Endodermal cell (in vitro differentiated cells): ENCODE data around the gene CDH13. TPM values are rescaled to one million over a fixed set of nuclear protein-coding genes. Genes with fewer than 3 reads are reported as not detected.

ENCODE experiments used
- DNase-seq: peaks from one replicate; pipeline ENCODE4 v3.0.0-alpha.2; 2017
- H3K27ac ChIP-seq: 2 replicates; pipeline ENCODE4 v1.5.1; 2013; ENCODE audit warnings: mild to moderate bottlenecking, low read depth, low read length, moderate library complexity
- H3K27me3 ChIP-seq: 2 replicates; pipeline ENCODE4 v1.6.1; 2013; ENCODE audit warnings: mild to moderate bottlenecking, low read length, moderate library complexity; ENCODE audit not compliant: insufficient read depth, control insufficient read depth, poor library complexity, severe bottlenecking
- H3K36me3 ChIP-seq: 2 replicates; pipeline ENCODE4 v1.7.0; 2013; ENCODE audit warnings: mild to moderate bottlenecking, low read length, moderate library complexity; ENCODE audit not compliant: control insufficient read depth, insufficient read depth
- H3K4me1 ChIP-seq: one replicate; pipeline ENCODE4 v1.7.0; 2013; ENCODE audit warnings: low read length; ENCODE audit not compliant: control insufficient read depth, insufficient read depth
- H3K4me3 ChIP-seq: 2 replicates; pipeline ENCODE4 v1.5.1; 2013; ENCODE audit warnings: mild to moderate bottlenecking, low read length, moderate library complexity
- H3K9ac ChIP-seq: 2 replicates; pipeline ENCODE4 v1.6.1; 2013; ENCODE audit warnings: mild to moderate bottlenecking, low read length, moderate library complexity; ENCODE audit not compliant: poor library complexity, severe bottlenecking; ENCODE audit errors: extremely low read depth
- H3K9me3 ChIP-seq: 2 replicates; pipeline ENCODE4 v1.6.1; 2013; ENCODE audit warnings: mild to moderate bottlenecking, low read length, moderate library complexity; ENCODE audit not compliant: control insufficient read depth
- H3K27ac Mint-ChIP-seq: 2 replicates; pipeline ENCODE4 v1.8.0; 2020; ENCODE audit warnings: mixed read lengths
- H3K27me3 Mint-ChIP-seq: 2 replicates; pipeline ENCODE4 v1.8.0; 2021; ENCODE audit warnings: mild to moderate bottlenecking, mixed read lengths; ENCODE audit not compliant: insufficient read depth
- H3K36me3 Mint-ChIP-seq: 2 replicates; pipeline ENCODE4 v1.8.0; 2020; ENCODE audit warnings: low read depth, mixed read lengths
- H3K4me1 Mint-ChIP-seq: 2 replicates; pipeline ENCODE4 v1.8.0; 2020; ENCODE audit warnings: mixed read lengths
- H3K4me3 Mint-ChIP-seq: 2 replicates; pipeline ENCODE4 v1.8.0; 2020; ENCODE audit warnings: mild to moderate bottlenecking, moderate library complexity, mixed read lengths
- H3K9me3 Mint-ChIP-seq: 2 replicates; pipeline ENCODE4 v1.8.0; 2020; ENCODE audit warnings: mild to moderate bottlenecking, mixed read lengths
- WGBS, 2 experiments: methylation state at CpG; one replicate each; pipeline versions ENCODE4 v1.1.5 to v1.1.7; 2013; ENCODE audit warnings: missing lambda C conversion rate in 2 of 2, mixed read lengths in 1 of 2; ENCODE audit not compliant: insufficient coverage in 1 of 2, insufficient read length in 1 of 2; 5-methylcytosine and 5-hydroxymethylcytosine counted together
- total RNA-seq, 2 donors: library from RNA; stranded (reverse); fragmentation: NEBNext Ultra II Directional in 1 of 2; extraction: Animal tissue kit (Norgen Biotek cat#: 25700) in 1 of 2; gene quantifications; 2 replicates in 1 of 2; 3 replicates in 1 of 2; pipeline ENCODE4 v1.2.1, GENCODE V29; 2021
- TF ChIP-seq, protein P1 (sequence below): fragments of 200-600 bp; sonication (generic); conservative IDR thresholded peaks from 2 replicates; pipeline ENCODE4 v1.5.0; 2021; ENCODE audit warnings: antibody characterized with exemption, mild to moderate bottlenecking

CDH13 gene
- total RNA-seq, 2 donors from 2014 or later: 0.86 to 1.8 TPM

DNA sequence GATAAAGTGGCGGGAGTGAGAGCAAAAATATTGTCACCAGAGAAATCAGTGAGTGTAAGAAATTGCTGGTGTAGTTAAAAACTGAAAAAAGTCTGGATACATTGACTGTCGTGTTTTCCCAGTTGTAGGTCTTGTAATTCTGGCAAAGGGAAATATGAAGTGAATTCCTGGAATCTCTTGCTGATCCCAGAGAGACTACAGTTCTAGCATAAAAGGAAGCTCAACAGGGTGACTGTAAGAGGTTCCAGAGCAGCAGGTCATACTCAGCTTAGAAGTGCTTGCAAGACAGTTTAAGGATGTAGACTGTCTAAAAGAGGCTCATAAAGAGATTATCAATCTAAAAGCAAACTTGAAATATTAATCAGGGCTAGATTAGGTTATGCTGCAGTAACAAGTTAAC is 890.2 kb downstream of the CDH13 start:
- Histone ChIP-seq H3K36me3 (no peaks in the 10 kb centered on the region), H3K27me3 (no peaks in the 10 kb centered on the region), H3K9ac (no peak overlapping the region), H3K4me3 (peak overlapping the region; percentile 48), H3K9me3 (peaks cover 32% of the 10 kb centered on the region), H3K4me1 (no peaks in the 10 kb centered on the region), H3K27ac (no peak overlapping the region)
- no peaks in the 10 kb centered on the region for H3K36me3 Mint-ChIP-seq
- TF ChIP-seq, protein P1, sequence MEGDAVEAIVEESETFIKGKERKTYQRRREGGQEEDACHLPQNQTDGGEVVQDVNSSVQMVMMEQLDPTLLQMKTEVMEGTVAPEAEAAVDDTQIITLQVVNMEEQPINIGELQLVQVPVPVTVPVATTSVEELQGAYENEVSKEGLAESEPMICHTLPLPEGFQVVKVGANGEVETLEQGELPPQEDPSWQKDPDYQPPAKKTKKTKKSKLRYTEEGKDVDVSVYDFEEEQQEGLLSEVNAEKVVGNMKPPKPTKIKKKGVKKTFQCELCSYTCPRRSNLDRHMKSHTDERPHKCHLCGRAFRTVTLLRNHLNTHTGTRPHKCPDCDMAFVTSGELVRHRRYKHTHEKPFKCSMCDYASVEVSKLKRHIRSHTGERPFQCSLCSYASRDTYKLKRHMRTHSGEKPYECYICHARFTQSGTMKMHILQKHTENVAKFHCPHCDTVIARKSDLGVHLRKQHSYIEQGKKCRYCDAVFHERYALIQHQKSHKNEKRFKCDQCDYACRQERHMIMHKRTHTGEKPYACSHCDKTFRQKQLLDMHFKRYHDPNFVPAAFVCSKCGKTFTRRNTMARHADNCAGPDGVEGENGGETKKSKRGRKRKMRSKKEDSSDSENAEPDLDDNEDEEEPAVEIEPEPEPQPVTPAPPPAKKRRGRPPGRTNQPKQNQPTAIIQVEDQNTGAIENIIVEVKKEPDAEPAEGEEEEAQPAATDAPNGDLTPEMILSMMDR: no peak
- H3K9me3 Mint-ChIP-seq: peaks cover 19% of the 10 kb centered on the region
- peaks cover 3% of the 10 kb centered on the region for H3K27me3 Mint-ChIP-seq
- H3K27ac Mint-ChIP-seq: no peak overlapping the region
- WGBS, 2 experiments: 92 to 94% methylated on average over 2 of the region's 2 CpGs
- no peak overlapping the region for H3K4me3 Mint-ChIP-seq
- DNase-seq: no peak
- no peaks in the 10 kb centered on the region for H3K4me1 Mint-ChIP-seq

GRCh38 chr16:83517398-83517797 is 890.6 kb downstream of the CDH13 start:
- peak overlapping the region; percentile 48 for H3K4me3 ChIP-seq
- Mint-ChIP-seq H3K36me3 (no peaks in the 10 kb centered on the region), H3K27me3 (peaks cover 3% of the 10 kb centered on the region), H3K27ac (no peak overlapping the region), H3K4me1 (no peaks in the 10 kb centered on the region), H3K9me3 (peaks cover 19% of the 10 kb centered on the region), H3K4me3 (no peak overlapping the region)
- H3K9ac ChIP-seq: no peak overlapping the region
- WGBS, 2 experiments: 42 to 66% methylated on average over 2 of the region's 2 CpGs
- TF ChIP-seq, protein P1: no peak
- H3K9me3 ChIP-seq: peaks cover 32% of the 10 kb centered on the region
- H3K27ac ChIP-seq: no peak overlapping the region
- DNase-seq: no peak
- H3K36me3 ChIP-seq: no peaks in the 10 kb centered on the region
- no peaks in the 10 kb centered on the region for H3K27me3 ChIP-seq
- no peaks in the 10 kb centered on the region for H3K4me1 ChIP-seq

DNA sequence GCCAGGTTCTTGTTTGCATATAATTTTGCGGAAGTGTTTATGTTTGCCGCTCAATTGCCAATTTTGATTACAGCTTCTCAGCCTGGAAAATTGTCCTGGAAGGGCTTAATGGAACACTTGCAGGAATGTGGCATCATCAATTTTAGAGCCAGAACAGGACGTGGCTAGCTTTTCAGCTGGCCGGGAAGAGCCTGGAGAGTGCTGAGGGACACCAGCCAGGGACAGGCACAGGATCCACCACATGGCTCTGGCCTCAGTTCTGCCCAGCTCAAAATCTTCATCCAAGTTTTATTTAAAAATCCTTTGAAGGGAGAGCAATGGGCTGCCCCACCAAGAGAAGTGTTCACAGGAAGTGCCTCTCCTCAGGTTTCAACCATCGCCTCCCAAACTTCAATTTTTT is 893.8 kb downstream of the CDH13 start:
- no peaks in the 10 kb centered on the region for H3K36me3 ChIP-seq
- H3K27ac ChIP-seq: no peak overlapping the region
- H3K9me3 ChIP-seq: peaks cover 20% of the 10 kb centered on the region
- Mint-ChIP-seq H3K4me3 (no peak overlapping the region), H3K27me3 (no peaks in the 10 kb centered on the region), H3K27ac (no peak overlapping the region), H3K4me1 (no peaks in the 10 kb centered on the region), H3K36me3 (no peaks in the 10 kb centered on the region), H3K9me3 (peaks cover 19% of the 10 kb centered on the region)
- H3K27me3 ChIP-seq: no peaks in the 10 kb centered on the region
- no peak for DNase-seq
- TF ChIP-seq, protein P1: no peak
- no peak overlapping the region for H3K4me3 ChIP-seq
- no peak overlapping the region for H3K9ac ChIP-seq
- 91 to 94% methylated on average over 4 to 5 of the region's 5 CpGs for WGBS, 2 experiments
- H3K4me1 ChIP-seq: no peaks in the 10 kb centered on the region
